HL-60/S4 (cell line): ENCODE measurements around the gene PCDHGA9.
"Not testable (repeated sequence)": the region's sequence is repeated elsewhere in the genome, so short reads cannot be mapped to it uniquely, and the experiment has no call there.

ENCODE experiments used
- in situ Hi-C: fragments of 300-500 bp; cut with MboI; formaldehyde crosslinking; loops from 2 replicates; pipeline ENCODE4 v1.14.3; 2022; ENCODE audit warnings: low sequenced_read_pairs

Gene PCDHGA9

GRCh38 chr5:141402553-141403243 is at the start of gene PCDHGA9:
Gene PCDHGA9, plus strand, starts transcription at chr5:141402778. Its CDS starts 175 bp downstream, at chr5:141402953.
- in situ Hi-C loops = no loop called here

- in situ Hi-C loops = no loop called here
These were observed 47.6 kb upstream of the PCDHGA9 start, which contains the start of gene PCDHGA4 for GRCh38 chr5:141354900-141355469. Gene PCDHGA4, plus strand, starts transcription at chr5:141355021. Its CDS starts 87 bp downstream, at chr5:141355108.

GRCh38 chr5:141355641-141356040 is 46.9 kb upstream of the PCDHGA9 start:
- in situ Hi-C loops = no loop called here

DNA sequence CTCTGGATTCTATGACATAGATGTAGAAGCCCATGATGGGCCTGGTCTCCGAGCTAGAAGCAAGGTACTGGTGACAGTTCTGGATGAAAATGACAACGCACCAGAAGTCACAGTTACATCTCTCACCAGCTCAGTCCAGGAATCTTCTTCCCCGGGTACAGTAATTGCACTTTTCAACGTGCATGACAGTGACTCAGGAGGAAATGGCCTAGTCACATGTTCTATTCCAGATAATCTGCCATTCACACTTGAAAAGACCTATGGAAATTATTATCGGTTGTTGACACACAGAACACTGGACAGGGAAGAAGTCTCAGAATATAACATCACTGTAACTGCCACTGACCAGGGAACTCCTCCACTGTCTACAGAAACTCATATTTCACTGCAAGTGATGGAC is 46.4 kb upstream of the PCDHGA9 start:
- in situ Hi-C loops = no loop called here

GRCh38 chr5:141356950-141357349 is 45.6 kb upstream of the PCDHGA9 start:
- in situ Hi-C loops = no loop called here

DNA sequence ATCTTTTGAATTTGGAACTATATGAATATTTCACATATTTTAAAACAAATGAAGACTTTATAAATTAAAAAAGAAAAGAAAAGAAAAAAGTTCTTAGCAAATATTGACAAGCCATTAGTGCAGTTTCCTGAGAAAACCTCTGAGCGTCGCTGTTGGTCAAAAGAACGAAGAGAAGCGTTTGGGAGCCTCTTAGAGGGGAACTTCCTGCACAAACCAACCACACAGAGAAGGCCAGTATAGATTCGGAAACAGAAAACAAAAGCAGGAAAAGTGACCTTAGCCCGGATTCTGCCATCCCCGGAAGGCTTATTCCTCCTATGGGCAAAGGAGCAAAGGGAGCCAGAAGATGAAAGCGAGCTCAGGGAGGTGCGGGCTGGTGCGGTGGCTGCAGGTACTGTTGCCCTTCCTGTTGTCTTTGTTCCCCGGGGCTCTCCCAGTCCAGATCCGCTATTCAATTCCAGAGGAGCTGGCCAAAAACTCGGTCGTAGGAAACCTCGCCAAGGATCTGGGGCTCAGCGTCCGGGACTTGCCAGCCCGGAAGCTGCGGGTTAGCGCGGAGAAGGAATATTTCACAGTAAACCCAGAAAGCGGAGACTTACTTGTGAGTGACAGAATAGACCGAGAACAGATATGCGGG is 42.7 kb upstream of the PCDHGA9 start, which contains the start of gene PCDHGB2:
Gene PCDHGB2, plus strand, starts transcription at position 205 of the 637 bp plus-strand sequence. Its CDS starts 142 bp downstream, at position 347.
- in situ Hi-C loops = no loop called here

DNA sequence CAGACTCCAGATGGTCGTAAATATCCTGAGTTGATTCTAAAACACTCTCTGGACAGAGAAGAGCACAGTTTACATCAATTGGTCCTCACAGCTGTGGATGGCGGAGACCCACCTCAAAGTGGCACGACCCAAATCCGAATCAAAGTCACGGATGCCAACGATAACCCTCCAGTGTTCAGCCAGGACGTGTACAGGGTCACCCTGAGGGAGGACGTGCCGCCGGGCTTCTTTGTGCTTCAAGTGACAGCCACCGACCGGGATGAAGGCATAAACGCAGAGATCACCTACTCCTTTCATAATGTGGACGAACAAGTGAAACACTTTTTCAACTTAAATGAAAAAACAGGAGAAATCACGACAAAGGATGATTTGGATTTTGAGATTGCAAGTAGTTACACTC is 41.9 kb upstream of the PCDHGA9 start:
- in situ Hi-C loops = no loop called here

DNA sequence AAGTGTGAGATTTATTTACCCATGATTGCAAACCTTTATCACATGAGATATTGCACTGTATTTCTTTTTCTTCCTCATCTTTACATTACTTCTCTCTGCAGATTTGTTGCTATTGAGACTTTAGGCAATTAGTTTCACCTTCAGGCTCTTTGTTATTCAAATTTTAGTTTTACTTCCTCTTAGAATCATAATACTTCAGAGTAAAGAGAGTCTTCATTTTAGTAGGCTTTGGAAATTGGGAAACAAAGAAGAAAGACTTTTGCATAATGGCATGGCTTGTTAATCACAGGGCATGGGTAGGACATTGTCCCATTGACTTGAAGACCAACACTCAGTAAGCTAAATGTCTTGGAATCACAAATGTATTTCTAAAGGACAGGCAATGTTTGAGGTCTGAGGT is 39.9 kb upstream of the PCDHGA9 start:
- in situ Hi-C loops = no loop called here

DNA sequence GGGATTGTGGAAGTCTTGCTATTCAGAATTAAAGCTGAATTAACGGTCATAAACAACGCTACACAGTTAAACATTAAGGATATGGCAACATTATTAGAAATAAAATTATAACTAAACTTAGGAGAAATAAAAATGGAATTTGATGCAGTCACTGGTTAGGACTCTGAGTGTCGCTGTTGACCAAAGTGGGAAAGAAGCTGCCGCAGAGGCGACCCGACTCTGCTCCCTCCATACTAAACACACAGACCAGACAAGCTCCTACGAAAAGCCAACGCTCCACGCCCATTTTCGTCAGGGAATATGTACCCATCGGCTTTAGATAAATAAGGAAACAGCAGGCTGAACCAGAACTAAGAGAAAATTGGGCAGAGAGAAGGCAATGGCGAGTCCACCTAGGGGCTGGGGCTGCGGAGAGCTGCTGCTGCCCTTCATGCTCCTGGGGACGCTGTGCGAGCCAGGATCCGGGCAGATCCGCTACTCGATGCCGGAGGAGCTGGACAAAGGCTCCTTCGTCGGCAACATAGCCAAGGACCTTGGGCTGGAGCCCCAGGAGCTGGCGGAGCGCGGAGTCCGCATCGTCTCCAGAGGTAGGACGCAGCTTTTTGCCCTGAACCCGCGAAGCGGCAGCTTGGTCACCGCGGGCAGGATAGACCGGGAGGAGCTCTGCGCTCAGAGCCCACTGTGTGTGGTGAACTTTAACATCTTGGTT is 38.5 kb upstream of the PCDHGA9 start, which contains the start of gene PCDHGA5:
Gene PCDHGA5, plus strand, starts transcription at position 211 of the 709 bp plus-strand sequence. Its CDS starts 169 bp downstream, at position 380.
- in situ Hi-C loops = no loop called here

DNA sequence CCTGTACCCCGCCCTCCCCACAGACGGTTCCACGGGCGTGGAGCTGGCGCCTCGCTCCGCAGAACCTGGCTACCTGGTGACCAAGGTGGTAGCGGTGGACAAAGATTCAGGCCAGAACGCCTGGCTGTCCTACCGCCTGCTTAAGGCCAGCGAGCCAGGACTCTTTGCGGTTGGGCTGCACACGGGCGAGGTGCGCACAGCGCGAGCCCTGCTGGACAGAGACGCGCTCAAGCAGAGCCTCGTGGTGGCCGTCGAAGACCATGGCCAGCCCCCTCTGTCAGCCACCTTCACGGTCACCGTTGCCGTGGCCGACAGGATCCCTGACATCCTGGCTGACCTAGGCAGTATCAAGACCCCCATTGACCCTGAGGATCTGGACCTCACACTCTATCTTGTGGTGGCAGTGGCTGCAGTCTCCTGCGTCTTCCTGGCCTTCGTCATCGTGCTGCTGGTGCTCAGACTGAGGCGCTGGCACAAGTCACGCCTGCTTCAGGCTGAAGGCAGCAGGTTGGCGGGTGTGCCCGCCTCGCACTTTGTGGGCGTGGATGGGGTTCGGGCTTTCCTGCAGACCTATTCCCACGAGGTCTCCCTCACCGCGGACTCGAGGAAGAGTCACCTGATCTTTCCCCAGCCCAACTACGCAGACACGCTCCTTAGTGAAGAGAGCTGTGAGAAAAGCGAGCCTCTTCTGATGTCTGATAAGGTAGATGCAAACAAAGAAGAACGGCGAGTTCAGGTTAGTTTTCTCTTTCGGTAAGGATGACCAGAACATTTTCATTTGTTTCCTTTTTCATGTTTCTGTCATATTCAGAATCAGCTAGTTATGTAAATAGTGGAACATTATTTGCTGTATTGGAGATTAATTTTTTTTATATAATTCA is 36.3 kb upstream of the PCDHGA9 start:
- in situ Hi-C loops = no loop called here

- in situ Hi-C loops = no loop called here
These were observed 32.4 kb upstream of the PCDHGA9 start, which contains the start of gene PCDHGB3 for GRCh38 chr5:141369994-141370848. Gene PCDHGB3, plus strand, starts transcription at chr5:141370242. Its CDS starts 153 bp downstream, at chr5:141370395.

DNA sequence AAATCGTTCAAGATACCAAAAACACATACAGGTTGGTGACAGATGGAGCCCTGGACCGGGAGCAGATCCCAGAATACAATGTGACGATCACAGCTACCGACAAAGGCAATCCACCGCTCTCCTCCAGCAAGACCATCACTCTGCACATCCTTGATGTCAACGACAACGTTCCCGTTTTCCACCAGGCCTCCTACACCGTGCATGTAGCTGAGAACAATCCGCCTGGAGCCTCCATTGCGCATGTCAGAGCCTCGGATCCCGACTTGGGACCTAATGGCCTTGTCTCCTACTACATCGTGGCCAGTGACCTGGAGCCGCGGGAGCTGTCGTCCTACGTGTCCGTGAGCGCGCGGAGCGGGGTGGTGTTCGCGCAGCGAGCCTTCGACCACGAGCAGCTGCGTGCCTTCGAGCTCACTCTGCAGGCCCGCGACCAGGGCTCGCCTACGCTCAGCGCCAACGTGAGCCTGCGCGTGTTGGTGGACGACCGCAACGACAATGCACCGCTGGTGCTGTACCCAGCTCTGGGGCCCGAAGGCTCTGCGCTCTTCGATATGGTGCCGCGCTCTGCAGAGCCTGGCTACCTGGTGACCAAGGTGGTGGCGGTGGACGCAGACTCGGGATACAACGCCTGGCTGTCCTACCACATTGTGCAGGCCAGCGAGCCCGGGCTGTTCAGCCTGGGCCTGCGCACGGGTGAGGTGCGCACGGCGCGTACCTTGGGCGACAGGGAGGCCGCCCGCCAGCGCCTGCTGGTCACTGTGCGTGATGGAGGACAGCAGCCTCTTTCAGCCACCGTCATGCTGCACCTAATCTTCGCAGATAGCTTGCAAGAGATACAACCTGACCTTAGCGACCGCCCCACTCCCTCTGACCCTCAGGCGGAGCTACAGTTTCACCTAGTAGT is 30.8 kb upstream of the PCDHGA9 start:
- in situ Hi-C loops = no loop called here

DNA sequence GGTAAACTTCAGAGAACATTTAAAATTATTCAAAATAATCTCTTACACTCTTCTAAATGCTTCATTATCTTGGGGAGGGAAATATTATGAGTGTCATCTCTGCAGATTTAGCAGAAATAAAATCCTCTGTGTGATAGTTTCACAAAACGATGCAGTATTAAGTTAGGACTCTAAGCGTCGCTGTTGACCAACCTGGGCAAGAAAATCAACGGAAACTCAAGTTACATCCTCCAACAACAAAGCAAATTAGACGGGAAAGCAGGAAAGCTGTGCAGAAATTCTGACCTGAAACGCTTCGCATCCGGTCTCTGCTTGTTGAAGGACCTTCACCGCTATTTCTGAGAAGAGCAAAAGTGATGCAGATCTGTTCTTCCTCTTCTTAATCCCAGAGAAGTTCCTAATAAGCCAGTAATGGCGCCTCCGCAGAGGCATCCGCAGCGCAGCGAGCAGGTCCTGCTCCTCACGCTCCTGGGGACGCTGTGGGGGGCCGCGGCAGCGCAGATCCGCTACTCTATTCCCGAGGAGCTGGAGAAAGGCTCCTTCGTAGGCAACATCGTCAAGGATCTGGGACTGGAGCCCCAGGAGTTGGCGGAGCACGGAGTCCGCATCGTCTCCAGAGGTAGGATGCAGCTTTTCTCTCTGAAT is 28.8 kb upstream of the PCDHGA9 start, which contains the start of gene PCDHGA6:
Gene PCDHGA6, plus strand, starts transcription at position 219 of the 645 bp plus-strand sequence. Its CDS starts 193 bp downstream, at position 412.
- in situ Hi-C loops = no loop called here

DNA sequence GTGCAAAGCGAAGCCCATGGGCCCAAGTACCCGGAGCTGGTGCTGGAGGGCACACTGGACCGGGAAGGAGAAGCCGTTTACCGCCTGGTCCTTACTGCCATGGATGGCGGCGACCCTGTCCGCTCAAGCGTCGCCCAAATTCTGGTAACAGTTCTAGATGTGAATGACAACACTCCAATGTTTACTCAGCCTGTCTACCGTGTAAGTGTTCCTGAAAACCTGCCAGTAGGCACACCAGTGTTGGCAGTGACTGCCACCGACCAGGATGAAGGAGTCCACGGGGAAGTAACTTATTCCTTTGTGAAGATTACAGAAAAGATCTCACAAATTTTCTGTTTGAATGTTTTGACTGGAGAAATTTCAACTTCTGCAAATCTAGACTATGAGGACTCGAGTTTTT is 28.0 kb upstream of the PCDHGA9 start:
- in situ Hi-C loops = no loop called here

- in situ Hi-C loops = not testable (repeated sequence)
These were observed 27.0 kb upstream of the PCDHGA9 start for GRCh38 chr5:141375444-141376155.

GRCh38 chr5:141382469-141383294 is 19.9 kb upstream of the PCDHGA9 start, which contains the start of gene PCDHGA7:
Gene PCDHGA7, plus strand, starts transcription at chr5:141382742. Its CDS starts 158 bp downstream, at chr5:141382900.
- in situ Hi-C loops = no loop called here
